ENCODE data around the gene BEST4. TPM values are rescaled to one million over a fixed set of nuclear protein-coding genes. Genes with fewer than 3 reads are reported as not detected.
A peak's percentile ranks its signal among the peaks of the same experiment; 100 is the strongest.

The BEST4 gene
- total and polyA plus RNA-seq, 3 donors from 2014 or later = 0.79 to 1.7 (median 1.1) TPM

- Histone ChIP-seq H3K4me1 (peaks cover 58% of the 10 kb centered on the region), H3K27me3 (no peaks in the 10 kb centered on the region), H3K9me3 (no peaks in the 10 kb centered on the region), H3K4me3 (no peak overlapping the region), H3K27ac (no peak overlapping the region), H3K36me3 (ENCODE audit: low read depth, missing control alignments) (no peaks in the 10 kb centered on the region)
- DNase-seq = no peak
- WGBS, 2 donors = 33 to 54% methylated on average over 6 to 9 of the region's 9 CpGs
- no peak for TF ChIP-seq CTCF (IDR thresholded peaks at IDR 0.05)
- TF ChIP-seq POLR2A (IDR thresholded peaks at IDR 0.05) = no peak
- intact Hi-C loops (cut with DNase I; ENCODE audit: low total_unique reads) = loop anchor here (10.0 kb wide), 1 partner anchor 183 kb away; the partner anchor contains the start of genes HECTD3 and UROD
Measured at GRCh38 chr1:44831516-44831915, 43.5 kb upstream of the BEST4 start.

- no peak for DNase-seq
- no peak overlapping the region for H3K4me3 ChIP-seq
- intact Hi-C loops (cut with DNase I; ENCODE audit: low total_unique reads) = loop anchor here (10.0 kb wide), 1 partner anchor 184 kb away; the partner anchor contains the start of genes HECTD3 and UROD
- H3K4me1 ChIP-seq = peaks cover 53% of the 10 kb centered on the region
- no peak for TF ChIP-seq CTCF (IDR thresholded peaks at IDR 0.05)
- H3K27me3 ChIP-seq = no peaks in the 10 kb centered on the region
- no peaks in the 10 kb centered on the region for H3K9me3 ChIP-seq
- no peak overlapping the region for H3K27ac ChIP-seq
- no peaks in the 10 kb centered on the region for H3K36me3 ChIP-seq (ENCODE audit: low read depth, missing control alignments)
- WGBS, 2 donors = 37 to 75% methylated on average over 2 to 10 of the region's 10 CpGs
Measured at GRCh38 chr1:44830900-44831304, 42.9 kb upstream of the BEST4 start.

- Histone ChIP-seq H3K36me3 (ENCODE audit: low read depth, missing control alignments) (no peaks in the 10 kb centered on the region), H3K4me1 (peaks cover 42% of the 10 kb centered on the region), H3K4me3 (no peak overlapping the region), H3K27ac (peak overlapping the region in 1 of 2 donors; percentile 41), H3K9me3 (no peaks in the 10 kb centered on the region), H3K27me3 (no peaks in the 10 kb centered on the region)
- DNase-seq = no peak
- 45 to 62% methylated on average over 5 to 12 of the region's 12 CpGs for WGBS, 2 donors
- intact Hi-C loops (cut with DNase I; ENCODE audit: low total_unique reads) = loop anchor here (10.0 kb wide), 1 partner anchor 185 kb away; the partner anchor contains the start of genes HECTD3 and UROD
- TF ChIP-seq POLR2A (IDR thresholded peaks at IDR 0.05) (no peak), CTCF (IDR thresholded peaks at IDR 0.05) (no peak)
Measured at GRCh38 chr1:44829506-44830384, 41.8 kb upstream of the BEST4 start.

- no peaks in the 10 kb centered on the region for H3K27me3 ChIP-seq
- H3K36me3 ChIP-seq (ENCODE audit: low read depth, missing control alignments) = no peaks in the 10 kb centered on the region
- no peaks in the 10 kb centered on the region for H3K9me3 ChIP-seq
- intact Hi-C loops (cut with DNase I; ENCODE audit: low total_unique reads) = no loop called here
- no peak overlapping the region for H3K4me3 ChIP-seq
- 76 to 94% methylated on average over 9 to 12 of the region's 15 CpGs for WGBS, 2 donors
- peaks cover 34% of the 10 kb centered on the region for H3K4me1 ChIP-seq
- no peak overlapping the region for H3K27ac ChIP-seq
- TF ChIP-seq CTCF (IDR thresholded peaks at IDR 0.05) = no peak
- no peak for TF ChIP-seq POLR2A (IDR thresholded peaks at IDR 0.05)
- no peak for DNase-seq
Measured at GRCh38 chr1:44828841-44829440, 41.0 kb upstream of the BEST4 start.
